Measurements from ENCODE around the gene ASXL2. TPM values are rescaled to one million over a fixed set of nuclear protein-coding genes. Genes with fewer than 3 reads are reported as not detected.

Gene ASXL2
- total RNA-seq, 6 donors from 2014 or later, result 15.5 to 34.9 (median 25.6) TPM

GRCh38 chr2:25885933-25886332 lies 7.6 kb upstream of the ASXL2 start:
- Histone ChIP-seq H3K36me3 (no peaks in the 10 kb centered on the region), H3K27me3 (no peaks in the 10 kb centered on the region), H3K4me1 (no peaks in the 10 kb centered on the region), H3K9me3 (no peaks in the 10 kb centered on the region), H3K27ac (no peak overlapping the region), H3K4me3 (no peak overlapping the region)
- no peak for DNase-seq
- no peak for ATAC-seq (ENCODE audit: low FRiP score in 2 of 2)
- WGBS, 2 donors, result 83 to 91% methylated on average over 2 of the region's 2 CpGs
- TF ChIP-seq EP300 (IDR thresholded peaks at IDR 0.05) (no peak), POLR2AphosphoS5 (IDR thresholded peaks at IDR 0.05) (no peak), POLR2A (IDR thresholded peaks at IDR 0.05) (no peak)
- TF ChIP-seq, protein P1, sequence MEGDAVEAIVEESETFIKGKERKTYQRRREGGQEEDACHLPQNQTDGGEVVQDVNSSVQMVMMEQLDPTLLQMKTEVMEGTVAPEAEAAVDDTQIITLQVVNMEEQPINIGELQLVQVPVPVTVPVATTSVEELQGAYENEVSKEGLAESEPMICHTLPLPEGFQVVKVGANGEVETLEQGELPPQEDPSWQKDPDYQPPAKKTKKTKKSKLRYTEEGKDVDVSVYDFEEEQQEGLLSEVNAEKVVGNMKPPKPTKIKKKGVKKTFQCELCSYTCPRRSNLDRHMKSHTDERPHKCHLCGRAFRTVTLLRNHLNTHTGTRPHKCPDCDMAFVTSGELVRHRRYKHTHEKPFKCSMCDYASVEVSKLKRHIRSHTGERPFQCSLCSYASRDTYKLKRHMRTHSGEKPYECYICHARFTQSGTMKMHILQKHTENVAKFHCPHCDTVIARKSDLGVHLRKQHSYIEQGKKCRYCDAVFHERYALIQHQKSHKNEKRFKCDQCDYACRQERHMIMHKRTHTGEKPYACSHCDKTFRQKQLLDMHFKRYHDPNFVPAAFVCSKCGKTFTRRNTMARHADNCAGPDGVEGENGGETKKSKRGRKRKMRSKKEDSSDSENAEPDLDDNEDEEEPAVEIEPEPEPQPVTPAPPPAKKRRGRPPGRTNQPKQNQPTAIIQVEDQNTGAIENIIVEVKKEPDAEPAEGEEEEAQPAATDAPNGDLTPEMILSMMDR (IDR thresholded peaks at IDR 0.05), result no peak

DNA sequence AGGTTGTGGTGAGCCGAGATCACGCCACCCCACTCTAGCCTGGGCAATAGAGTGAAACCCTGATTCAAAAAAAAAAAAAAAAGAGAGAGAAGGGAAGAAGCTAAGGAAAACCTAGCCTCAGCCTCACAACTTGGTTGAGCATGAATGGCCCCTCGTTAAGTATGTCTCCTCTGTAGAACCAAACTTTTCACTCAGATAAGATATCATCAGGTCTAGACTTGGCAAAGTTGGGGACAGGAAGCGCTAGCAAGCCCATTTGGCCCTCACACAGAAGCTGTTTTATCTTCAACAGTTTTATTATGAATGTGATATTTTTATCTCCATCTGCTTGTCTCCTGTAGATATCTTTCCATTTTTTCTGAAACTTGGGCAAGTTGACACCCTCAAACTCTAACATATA lies 3.5 kb upstream of the ASXL2 start:
- TF ChIP-seq POLR2AphosphoS5 (IDR thresholded peaks at IDR 0.05), result no peak
- no peak for TF ChIP-seq POLR2A (IDR thresholded peaks at IDR 0.05)
- TF ChIP-seq EP300 (IDR thresholded peaks at IDR 0.05), result no peak
- TF ChIP-seq, protein P1 (IDR thresholded peaks at IDR 0.05), result no peak
- ATAC-seq (ENCODE audit: low FRiP score in 2 of 2), result no peak
- WGBS, 2 donors, result 76 to 84% methylated on average over 4 of the region's 4 CpGs
- DNase-seq, result no peak
- Histone ChIP-seq H3K4me3 (no peak overlapping the region), H3K36me3 (no peaks in the 10 kb centered on the region), H3K9me3 (peaks cover 0 to 2% (median 0%) of the 10 kb centered on the region in 4 donors), H3K4me1 (peaks cover 5 to 10% (median 6%) of the 10 kb centered on the region in 4 donors), H3K27me3 (no peaks in the 10 kb centered on the region), H3K27ac (no peak overlapping the region)

- ATAC-seq (ENCODE audit: low FRiP score in 2 of 2), result no peak
- Histone ChIP-seq H3K27me3 (no peaks in the 10 kb centered on the region), H3K4me3 (peak overlapping the region in 2 of 4 donors; percentile 82 to 84)
These were observed 945 bp upstream of the ASXL2 start for GRCh38 chr2:25879133-25879730.

GRCh38 chr2:25877431-25878360 lies 591 bp downstream of the ASXL2 start:
- Histone ChIP-seq H3K4me3 (peak overlapping the region; percentile 82 to 96 (median 86)), H3K4me1 (peaks cover 10 to 18% (median 14%) of the 10 kb centered on the region in 4 donors), H3K36me3 (peaks cover 0 to 6% (median 0%) of the 10 kb centered on the region in 4 donors), H3K27ac (peak overlapping the region; percentile 90 to 96 (median 95)), H3K27me3 (no peaks in the 10 kb centered on the region), H3K9me3 (peaks cover 0 to 2% (median 0%) of the 10 kb centered on the region in 4 donors)
- DNase-seq, result peak; percentile 76 to 88
- TF ChIP-seq, protein P1 (IDR thresholded peaks at IDR 0.05), result no peak
- no peak for TF ChIP-seq POLR2AphosphoS5 (IDR thresholded peaks at IDR 0.05)
- 0% methylated on average over 33 to 64 of the region's 64 CpGs for WGBS, 2 donors
- ATAC-seq (ENCODE audit: low FRiP score in 2 of 2), result peak; percentile 76 to 82

More at GRCh38 chr2:25879133-25879730, 945 bp upstream of the ASXL2 start:
- Histone ChIP-seq H3K36me3 (peaks cover 0 to 6% (median 0%) of the 10 kb centered on the region in 4 donors), H3K9me3 (peaks cover 0 to 2% (median 0%) of the 10 kb centered on the region in 4 donors), H3K27ac (peak overlapping the region; percentile 90 to 96 (median 95)), H3K4me1 (peaks cover 10 to 18% (median 14%) of the 10 kb centered on the region in 4 donors)
- TF ChIP-seq EP300 (IDR thresholded peaks at IDR 0.05) (no peak), POLR2AphosphoS5 (IDR thresholded peaks at IDR 0.05) (no peak), POLR2A (IDR thresholded peaks at IDR 0.05) (no peak)
- TF ChIP-seq, protein P1 (IDR thresholded peaks at IDR 0.05), result no peak
- WGBS, 2 donors, result 92 to 97% methylated on average over 5 of the region's 5 CpGs
- no peak for DNase-seq

Data from upper lobe of left lung (tissue), 6 donors.